ENCODE results near the gene MMRN1.
A peak's percentile ranks its signal among the peaks of the same experiment; 100 is the strongest.

MMRN1 gene

GRCh38 chr4:89894649-89895550, at the start of gene MMRN1:
MMRN1 (plus strand) TSS chr4:89894854; CDS start chr4:89894972, 118 bp downstream.
- DNase-seq (ENCODE audit: low read depth in 2 of 2): no peak

- DNase-seq (ENCODE audit: low read depth in 2 of 2): no peak
Observed at GRCh38 chr4:89847571-89848325, 46.9 kb upstream of the MMRN1 start.

- no peak for DNase-seq (ENCODE audit: low read depth in 2 of 2)
Observed at GRCh38 chr4:89855236-89855635, 39.4 kb upstream of the MMRN1 start.

- DNase-seq (ENCODE audit: low read depth in 2 of 2): no peak
Observed at GRCh38 chr4:89860971-89861370, 33.7 kb upstream of the MMRN1 start.

- DNase-seq (ENCODE audit: low read depth in 2 of 2): no peak
Observed at GRCh38 chr4:89863533-89863932, 31.1 kb upstream of the MMRN1 start.

- DNase-seq (ENCODE audit: low read depth in 2 of 2): no peak
Observed at GRCh38 chr4:89868276-89868675, 26.4 kb upstream of the MMRN1 start.

- DNase-seq (ENCODE audit: low read depth in 2 of 2): no peak
Observed at GRCh38 chr4:89868999-89869589, 25.6 kb upstream of the MMRN1 start.

GRCh38 chr4:89871211-89871610, 23.4 kb upstream of the MMRN1 start:
- DNase-seq (ENCODE audit: low read depth in 2 of 2): no peak

- no peak for DNase-seq (ENCODE audit: low read depth in 2 of 2)
Observed at GRCh38 chr4:89876548-89876947, 18.1 kb upstream of the MMRN1 start.

GRCh38 chr4:89878611-89879010, 16.0 kb upstream of the MMRN1 start:
- no peak for DNase-seq (ENCODE audit: low read depth in 2 of 2)

- no peak for DNase-seq (ENCODE audit: low read depth in 2 of 2)
Observed at GRCh38 chr4:89879215-89879614, 15.4 kb upstream of the MMRN1 start.

- no peak for DNase-seq (ENCODE audit: low read depth in 2 of 2)
Observed at GRCh38 chr4:89889289-89889688, 5.4 kb upstream of the MMRN1 start.

GRCh38 chr4:89897867-89898266, 3.2 kb downstream of the MMRN1 start:
- DNase-seq (ENCODE audit: low read depth in 2 of 2): no peak

- DNase-seq (ENCODE audit: low read depth in 2 of 2): no peak
Observed at GRCh38 chr4:89898304-89898716, 3.7 kb downstream of the MMRN1 start.

- no peak for DNase-seq (ENCODE audit: low read depth in 2 of 2)
Observed at GRCh38 chr4:89899152-89899551, 4.5 kb downstream of the MMRN1 start.

- DNase-seq (ENCODE audit: low read depth in 2 of 2): no peak
Observed at GRCh38 chr4:89899854-89900253, 5.2 kb downstream of the MMRN1 start.

- DNase-seq (ENCODE audit: low read depth in 2 of 2): peak; percentile 13 to 21
Observed at GRCh38 chr4:89901808-89902431, 7.3 kb downstream of the MMRN1 start.

- DNase-seq (ENCODE audit: low read depth in 2 of 2): no peak
Observed at GRCh38 chr4:89904524-89904923, 9.9 kb downstream of the MMRN1 start.

GRCh38 chr4:89906316-89906715, 11.7 kb downstream of the MMRN1 start:
- no peak for DNase-seq (ENCODE audit: low read depth in 2 of 2)

GRCh38 chr4:89906777-89907521, 12.3 kb downstream of the MMRN1 start:
- no peak for DNase-seq (ENCODE audit: low read depth in 2 of 2)

GRCh38 chr4:89909889-89910288, 15.2 kb downstream of the MMRN1 start:
- no peak for DNase-seq (ENCODE audit: low read depth in 2 of 2)

All from fibroblast of skin of left quadriceps (primary cell).